Activated CD4-positive, alpha-beta T cell treated with anti-CD3 and anti-CD28 coated beads, Interleukin-10, Interleukin-2, amounts not matched to agents 100 ng/mL and 50 ng/mL, durations not matched to agents 16 hours and 8 hours (primary cell): ENCODE results near the gene HDAC7.
A peak's percentile ranks its signal among the peaks of the same experiment; 100 is the strongest.

Experiments used
- DNase-seq: peaks from one replicate; pipeline ENCODE4 v3.0.0-alpha.2; 2020

Gene HDAC7

GRCh38 chr12:47757840-47758583 lies 61.7 kb downstream of the HDAC7 start:
- no peak for DNase-seq

GRCh38 chr12:47757364-47757839 lies 62.3 kb downstream of the HDAC7 start:
- no peak for DNase-seq

- DNase-seq, result peak; percentile 68
These were observed 63.8 kb downstream of the HDAC7 start for GRCh38 chr12:47755655-47756562.

- peak; percentile 25 for DNase-seq
These were observed 64.8 kb downstream of the HDAC7 start for GRCh38 chr12:47754881-47755280.

- no peak for DNase-seq
These were observed 65.6 kb downstream of the HDAC7 start for GRCh38 chr12:47754126-47754525.

DNA sequence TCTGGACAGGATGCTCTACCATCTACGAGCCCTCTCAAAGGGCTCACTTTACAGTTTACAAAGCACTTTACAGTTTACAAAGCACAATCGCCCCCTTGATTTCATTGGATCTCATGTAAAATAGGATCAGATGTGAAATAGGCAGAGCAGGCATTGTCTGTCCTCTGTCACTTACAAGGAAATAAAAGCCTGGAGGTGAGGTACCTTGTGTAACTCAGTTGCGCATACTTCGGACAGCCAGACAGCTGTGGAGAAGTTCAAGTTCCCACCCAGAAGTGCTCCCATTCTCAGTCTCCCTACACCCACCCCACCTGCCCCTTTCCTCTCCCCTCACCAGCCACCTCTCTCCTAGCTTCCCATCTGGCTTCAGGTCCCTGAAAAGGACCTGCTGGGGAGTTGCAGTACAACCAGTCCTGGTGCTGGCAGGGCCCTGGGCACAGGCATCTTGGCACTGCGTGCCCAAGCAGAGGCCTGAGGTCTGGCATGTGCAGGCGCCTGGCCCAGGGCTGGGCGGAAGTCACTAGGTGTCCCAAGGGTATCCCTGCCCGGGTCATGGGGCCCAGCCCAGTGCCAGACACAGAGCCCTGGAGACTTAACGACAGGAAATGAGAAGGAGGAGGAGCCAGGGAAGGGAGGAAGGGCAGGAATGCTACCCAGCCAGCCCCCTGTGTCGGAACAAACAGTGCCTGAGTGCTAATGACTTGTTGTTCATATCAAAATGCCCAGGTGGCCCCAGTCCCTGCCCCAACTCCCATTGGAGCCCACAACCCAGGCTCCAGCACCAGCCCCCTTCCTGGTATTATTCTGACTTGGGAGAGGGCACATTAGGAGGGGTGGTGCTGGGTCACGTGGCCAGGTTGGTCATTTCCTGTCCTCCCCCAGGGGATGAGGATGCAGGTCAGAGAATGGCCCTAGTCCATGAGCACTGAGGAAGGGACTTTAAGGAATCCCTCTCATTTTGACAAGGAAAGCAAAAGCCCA lies 66.4 kb downstream of the HDAC7 start:
- no peak for DNase-seq

- no peak for DNase-seq
These were observed 67.2 kb downstream of the HDAC7 start for GRCh38 chr12:47752552-47752951.

DNA sequence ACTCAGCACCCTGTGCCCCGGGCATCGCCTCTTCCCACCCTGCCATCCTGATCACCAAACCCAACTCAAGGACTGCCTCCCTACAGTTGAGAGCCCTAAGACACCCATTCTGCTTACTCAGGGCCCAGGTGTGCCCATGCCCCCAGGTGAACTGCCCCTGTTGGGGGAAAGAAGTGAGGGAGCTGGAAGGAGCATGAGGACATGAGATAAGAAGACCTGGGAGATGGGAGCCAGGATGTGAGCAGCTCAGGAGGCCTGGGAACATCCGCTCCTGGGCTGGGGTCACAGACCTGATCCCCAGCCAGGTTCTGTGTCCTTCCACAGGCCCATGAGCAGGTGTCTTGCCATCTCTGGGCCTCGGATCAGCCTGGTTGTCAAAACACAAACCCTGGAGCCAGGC lies 67.6 kb downstream of the HDAC7 start:
- DNase-seq, result no peak

GRCh38 chr12:47751561-47751960 lies 68.1 kb downstream of the HDAC7 start:
- DNase-seq, result no peak

GRCh38 chr12:47750916-47751470 lies 68.7 kb downstream of the HDAC7 start:
- no peak for DNase-seq

DNA sequence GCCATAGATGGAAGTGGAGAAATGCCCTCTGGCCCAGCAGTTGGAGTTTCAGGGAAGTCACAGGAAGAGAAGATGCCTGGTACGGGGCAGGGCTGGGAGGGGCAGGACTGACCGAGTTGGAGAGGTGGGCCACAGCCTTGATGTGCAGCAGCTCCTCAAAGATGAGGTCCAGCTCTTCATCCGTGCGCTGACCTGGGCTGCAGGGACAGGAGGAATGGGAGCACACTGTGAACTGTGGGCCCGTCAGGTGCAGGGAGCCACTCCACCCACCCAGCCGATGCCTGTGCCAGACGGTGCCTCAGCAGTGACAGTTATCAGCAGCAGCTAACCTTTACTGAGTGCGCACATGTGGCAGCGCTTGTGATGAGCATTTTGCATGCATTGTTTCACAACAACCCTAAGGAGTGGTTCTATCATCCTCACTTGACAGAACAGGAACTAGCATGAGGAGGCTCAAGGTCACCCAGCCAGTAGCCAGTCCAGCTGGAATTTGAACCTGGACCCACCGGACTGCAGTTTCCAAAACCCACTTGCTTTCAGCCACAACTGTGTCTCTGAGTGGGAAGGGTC lies 69.4 kb downstream of the HDAC7 start:
- no peak for DNase-seq

GRCh38 chr12:47748899-47749298 lies 70.8 kb downstream of the HDAC7 start:
- DNase-seq, result no peak

- DNase-seq, result no peak
These were observed 71.2 kb downstream of the HDAC7 start for GRCh38 chr12:47748507-47748828.

DNA sequence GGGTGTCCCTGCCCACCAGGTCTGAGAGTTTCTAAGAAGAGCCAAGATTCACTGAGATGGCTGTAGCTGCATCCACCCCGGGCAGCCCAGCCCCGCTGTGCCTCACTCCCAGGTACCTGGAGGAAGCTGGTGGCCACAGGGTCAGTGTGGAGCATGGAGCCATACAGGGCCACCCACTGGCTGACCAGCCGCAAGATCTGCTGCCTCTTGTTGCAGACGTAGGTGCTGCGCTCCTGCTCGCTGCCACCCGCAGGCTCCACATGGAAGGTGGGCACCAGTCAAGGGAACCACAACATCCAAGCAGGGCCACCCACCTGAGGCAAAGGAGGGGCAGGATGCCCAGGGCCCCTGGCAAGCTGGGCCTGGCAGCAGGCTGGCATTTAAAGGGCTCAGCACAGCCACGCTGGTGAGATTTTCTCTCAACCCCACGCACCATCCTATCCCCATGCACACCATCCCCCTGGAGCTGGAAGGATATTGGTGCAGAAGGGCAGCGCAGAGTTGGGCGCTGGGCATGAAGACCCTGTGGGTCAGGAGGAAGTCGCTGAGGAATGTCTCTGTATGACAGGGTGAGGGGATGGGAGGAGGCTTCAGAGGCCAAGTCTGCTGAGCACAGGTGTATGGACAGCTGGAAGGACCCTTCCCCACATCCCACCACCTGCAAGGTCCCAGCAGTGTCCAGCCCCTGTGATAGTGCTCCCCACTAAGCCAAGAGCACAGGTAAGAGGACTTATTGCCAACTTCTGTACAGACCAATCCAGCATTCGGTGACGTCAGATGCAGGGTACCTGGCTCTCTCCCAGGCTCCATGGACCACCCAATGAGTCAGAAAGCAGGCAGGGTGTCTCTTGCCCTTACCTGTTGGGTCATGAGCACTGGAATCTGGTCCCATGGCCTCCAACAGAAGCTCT lies 71.9 kb downstream of the HDAC7 start:
- no peak for DNase-seq

DNA sequence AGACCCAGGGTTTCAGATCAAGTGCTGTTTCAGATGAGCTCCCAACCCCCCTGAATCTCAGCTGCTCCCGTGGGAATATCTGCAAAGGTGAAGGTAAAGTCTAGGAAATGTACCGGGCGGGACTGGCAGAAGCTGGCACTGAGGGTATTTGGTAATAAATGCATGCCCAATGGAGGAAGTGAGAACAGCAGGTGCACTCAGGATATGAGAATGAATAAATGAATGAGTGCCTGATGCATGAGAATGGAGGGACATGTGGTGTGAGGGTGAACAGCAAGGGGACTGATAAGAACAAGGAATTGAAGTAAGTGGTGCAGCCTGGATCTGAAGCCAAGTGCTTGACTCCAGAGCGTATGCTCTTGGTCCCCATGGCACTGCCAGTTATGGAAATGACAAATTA lies 72.6 kb downstream of the HDAC7 start:
- no peak for DNase-seq

DNA sequence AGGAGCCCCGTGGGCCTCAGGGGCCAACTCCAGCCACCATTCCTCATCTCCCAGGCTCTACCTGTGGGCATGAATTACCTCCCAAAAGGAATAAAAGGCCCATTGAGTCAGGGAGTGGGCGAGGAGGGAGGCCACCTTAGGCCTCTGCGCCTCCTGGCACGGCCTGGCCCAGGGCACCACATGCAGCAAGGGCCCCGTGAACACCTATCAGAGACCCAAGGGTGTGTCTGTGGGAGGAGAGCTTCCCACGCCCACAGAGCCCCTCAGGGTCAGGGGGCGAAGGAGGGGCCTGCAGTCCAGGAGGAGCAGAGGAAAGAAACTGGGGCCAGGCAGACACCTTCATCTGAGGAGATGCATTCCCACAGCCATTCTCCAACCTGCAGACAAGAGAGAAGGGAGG lies 73.2 kb downstream of the HDAC7 start:
- DNase-seq, result no peak

DNA sequence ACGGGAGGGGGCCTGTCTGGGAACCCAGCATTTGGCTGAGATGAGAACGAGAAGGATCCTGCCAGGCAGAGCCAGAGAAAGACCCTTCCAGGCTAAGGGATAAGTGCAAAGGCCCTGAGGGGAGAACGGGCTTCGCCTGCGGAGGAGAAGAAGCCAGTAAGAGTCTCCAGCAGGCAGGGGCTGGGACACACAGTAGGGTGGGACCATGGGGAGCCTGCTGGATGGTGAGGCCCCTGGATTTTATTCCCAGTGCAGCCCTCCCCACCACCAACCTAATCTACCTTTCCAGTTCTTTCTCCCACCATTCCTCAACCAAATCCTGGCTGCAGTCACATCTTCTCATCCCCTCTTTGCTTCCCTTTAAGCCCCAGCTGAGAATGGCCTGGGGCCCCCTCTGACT lies 73.6 kb downstream of the HDAC7 start:
- DNase-seq, result no peak

- DNase-seq, result no peak
These were observed 74.1 kb downstream of the HDAC7 start for GRCh38 chr12:47745485-47746041.

GRCh38 chr12:47744778-47745436 lies 74.8 kb downstream of the HDAC7 start:
- no peak for DNase-seq

- peak; percentile 36 for DNase-seq
These were observed 75.6 kb downstream of the HDAC7 start for GRCh38 chr12:47744005-47744651.
